B cell (primary cell): ENCODE results near the gene CDH12.

Source experiments
- CTCF ChIP-seq: fragments of 200-600 bp; IDR thresholded peaks from one replicate; pipeline ENCODE4 v1.8.0; 2022; ENCODE audit warnings: antibody characterized with exemption, mild to moderate bottlenecking
- EZH2 ChIP-seq: IDR thresholded peaks from 2 replicates; pipeline ENCODE4 v1.6.1; 2012; ENCODE audit warnings: borderline replicate concordance, low read depth, mild to moderate bottlenecking, moderate library complexity, low read length; ENCODE audit not compliant: insufficient read depth, poor library complexity, severe bottlenecking

- TF ChIP-seq CTCF (no peak), EZH2 (no peak)
These were observed 382.7 kb downstream of the CDH12 start for GRCh38 chr5:22470408-22470807.
